ENCODE data around the gene ARHGAP26.

GRCh38 chr5:143191720-143192119 is 421.5 kb downstream of the ARHGAP26 start:
- TF ChIP-seq CTCF (IDR thresholded peaks at IDR 0.05; ENCODE audit: low read depth, low read length, poor library complexity, severe bottlenecking), result no peak
- no peak for TF ChIP-seq EZH2phosphoT487 (IDR thresholded peaks at IDR 0.05; ENCODE audit: borderline replicate concordance, low read length)

Data from DOHH2 (cell line).